Heart left ventricle (tissue), 13 donors: ENCODE data around the gene KRTAP5-5.

ENCODE experiments used
- CTCF ChIP-seq, 12 donors: fragments of 200-600 bp; sonication (generic) in 4 of 12; IDR thresholded peaks; one replicate each; pipeline versions ENCODE4 v1.5.0 to v1.8.0; 2018 to 2022; ENCODE audit warnings: antibody characterized with exemption in 12 of 12, mild to moderate bottlenecking in 5 of 12
- POLR2A ChIP-seq, 2 donors: fragments of 450-650 bp; IDR thresholded peaks; one replicate each; pipeline ENCODE4 v1.6.1; 2017; ENCODE audit warnings: antibody characterized with exemption in 2 of 2, mild to moderate bottlenecking in 2 of 2, moderate library complexity in 2 of 2
- donor health status: ischemic (EF 13 %, LVEDD 7.1; RV severe dilation, severe dysfunction).
- donor health status: DM: no; HTN: yes; CAD: no.
- donor health status: DM: no; HTN: no; CAD: no.
- donor health status: ischemic (EF 25% LVEDD 6.9; RV normal size, moderate dysfunction).
- donor health status: ischemic (EF 25% LVEDD 5.7; RV mildly dilated, moderate dysfunction).
- donor health status: ischemic (EF 35%, LVEDD 5.7; RV mildly dilated, moderate dysfunction).
- donor health status: nonischemic (EF 11% LVEDD 7.7; RV severe dilation, severe dysfunction).
- donor health status: DM: yes; HTN: yes; CAD: no.
- donor health status: PGD.
- donor health status: ischemic (EF 29% LVEDD 5.4; RV normal size, mild dysfunction).
- donor health status: nonischemic (EF 23%, LVEDD 6.1; RV moderate dilation, normal function).

GRCh38 chr11:1667906-1668305 is 38.3 kb downstream of the KRTAP5-5 start:
- TF ChIP-seq CTCF (IDR thresholded peaks at IDR 0.05) (no peak), POLR2A (IDR thresholded peaks at IDR 0.05) (no peak)
